IPS-18c (cell line): ENCODE measurements around the gene CLPTM1L.

Source experiments
- H3K4me3 ChIP-seq: 2 replicates; pipeline ENCODE4 v1.7.0; 2013; ENCODE audit warnings: low read depth, mild to moderate bottlenecking, low read length, moderate library complexity; ENCODE audit not compliant: insufficient read depth
- H3K9me3 ChIP-seq: one replicate; pipeline ENCODE4 v1.6.1; 2013; ENCODE audit warnings: mild to moderate bottlenecking, low read length, moderate library complexity; ENCODE audit not compliant: control insufficient read depth, insufficient read depth

CLPTM1L gene

GRCh38 chr5:1312993-1313833, 31.7 kb downstream of the CLPTM1L start:
- H3K4me3 ChIP-seq, result no peak overlapping the region
- peaks cover 4% of the 10 kb centered on the region for H3K9me3 ChIP-seq

GRCh38 chr5:1312206-1312605, 32.7 kb downstream of the CLPTM1L start:
- H3K9me3 ChIP-seq, result peaks cover 4% of the 10 kb centered on the region

GRCh38 chr5:1311439-1312055, 33.4 kb downstream of the CLPTM1L start:
- Histone ChIP-seq H3K9me3 (peaks cover 4% of the 10 kb centered on the region), H3K4me3 (no peak overlapping the region)

More at GRCh38 chr5:1312206-1312605, 32.7 kb downstream of the CLPTM1L start:
- H3K4me3 ChIP-seq, result no peak overlapping the region

- H3K4me3 ChIP-seq, result no peak overlapping the region; the same call in 1 of the 2 replicates
- peaks cover 4% of the 10 kb centered on the region for H3K9me3 ChIP-seq
These were observed 34.8 kb downstream of the CLPTM1L start for GRCh38 chr5:1310118-1310517.

GRCh38 chr5:1304033-1304432, 40.9 kb downstream of the CLPTM1L start:
- Histone ChIP-seq H3K4me3 (no peak overlapping the region), H3K9me3 (peaks cover 3% of the 10 kb centered on the region)

GRCh38 chr5:1302258-1302657, 42.6 kb downstream of the CLPTM1L start:
- peaks cover 2% of the 10 kb centered on the region for H3K9me3 ChIP-seq
- H3K4me3 ChIP-seq, result no peak overlapping the region

- H3K9me3 ChIP-seq, result peaks cover 2% of the 10 kb centered on the region
- H3K4me3 ChIP-seq, result no peak overlapping the region
These were observed 44.3 kb downstream of the CLPTM1L start for GRCh38 chr5:1300581-1301083.

- H3K9me3 ChIP-seq, result peaks cover 2% of the 10 kb centered on the region
These were observed 44.9 kb downstream of the CLPTM1L start for GRCh38 chr5:1299961-1300360.

GRCh38 chr5:1299511-1299850, 45.4 kb downstream of the CLPTM1L start:
- H3K4me3 ChIP-seq, result no peak overlapping the region
- H3K9me3 ChIP-seq, result peaks cover 2% of the 10 kb centered on the region

More at GRCh38 chr5:1299961-1300360, 44.9 kb downstream of the CLPTM1L start:
- no peak overlapping the region for H3K4me3 ChIP-seq

GRCh38 chr5:1298723-1299510, 46.0 kb downstream of the CLPTM1L start:
- Histone ChIP-seq H3K9me3 (peaks cover 2% of the 10 kb centered on the region), H3K4me3 (no peak overlapping the region)

GRCh38 chr5:1298067-1298551, 46.8 kb downstream of the CLPTM1L start:
- Histone ChIP-seq H3K4me3 (no peak overlapping the region), H3K9me3 (peaks cover 2% of the 10 kb centered on the region)

- peaks cover 1% of the 10 kb centered on the region for H3K9me3 ChIP-seq
- no peak overlapping the region for H3K4me3 ChIP-seq
These were observed 47.7 kb downstream of the CLPTM1L start for GRCh38 chr5:1297243-1297642.

- Histone ChIP-seq H3K4me3 (peak overlapping the region; percentile 69), H3K9me3 (no peaks in the 10 kb centered on the region)
These were observed 49.3 kb downstream of the CLPTM1L start for GRCh38 chr5:1295650-1296037.

GRCh38 chr5:1294835-1295649, 49.9 kb downstream of the CLPTM1L start, which contains the start of gene TERT:
TSS of gene TERT (minus strand) at chr5:1295068. CDS start at chr5:1294989, 79 bp downstream.
- Histone ChIP-seq H3K4me3 (peak within 1 kb of the TSS; percentile 69), H3K9me3 (no peaks in the 10 kb centered on the region)

GRCh38 chr5:1294206-1294834, 50.6 kb downstream of the CLPTM1L start:
- H3K9me3 ChIP-seq, result no peaks in the 10 kb centered on the region
- peak overlapping the region; percentile 69 for H3K4me3 ChIP-seq
